ENCODE results near the gene EIF4H. TPM values are rescaled to one million over a fixed set of nuclear protein-coding genes. Genes with fewer than 3 reads are reported as not detected.
A peak's percentile ranks its signal among the peaks of the same experiment; 100 is the strongest.
"Not testable (repeated sequence)": the region's sequence is repeated elsewhere in the genome, so short reads cannot be mapped to it uniquely, and the experiment has no call there.

EIF4H gene
- total RNA-seq, 1 donor from 2014 or later, result 159 TPM

DNA sequence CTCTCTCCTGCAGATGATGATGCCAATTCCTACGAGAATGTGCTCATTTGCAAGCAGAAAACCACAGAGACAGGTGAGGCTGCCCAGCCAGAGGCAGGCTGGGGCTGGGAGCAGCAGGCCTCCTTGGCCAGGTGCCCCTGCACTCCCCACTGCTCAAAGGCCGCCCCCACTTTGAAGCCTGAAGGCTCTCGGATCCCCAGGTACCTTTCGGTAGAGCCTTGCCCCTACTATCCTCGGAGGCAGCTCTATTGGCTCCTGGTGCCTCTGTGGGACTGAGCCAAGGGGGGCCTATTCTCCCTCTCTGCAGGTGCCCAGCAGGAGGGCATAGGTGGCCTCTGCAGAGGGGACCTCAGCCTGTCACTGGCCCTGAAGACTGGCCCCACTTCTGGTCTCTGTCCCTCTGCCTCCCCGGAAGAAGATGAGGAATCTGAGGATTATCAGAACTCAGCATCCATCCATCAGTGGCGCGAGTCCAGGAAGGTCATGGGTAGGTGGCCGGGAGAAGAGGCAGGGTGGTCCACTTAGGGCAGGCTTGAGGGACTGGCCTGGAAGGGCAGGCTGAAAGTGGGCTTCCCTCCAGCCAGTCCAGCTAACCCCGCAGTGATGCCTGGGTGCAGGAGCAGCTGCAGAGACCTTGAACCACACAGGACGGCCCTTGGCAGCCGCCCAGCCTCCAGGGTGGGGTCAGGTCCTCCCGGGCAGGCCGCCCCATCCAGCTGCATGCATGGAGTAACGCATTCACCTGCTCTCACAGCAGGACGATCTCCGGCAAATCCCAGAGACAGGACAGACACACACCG lies 49.8 kb downstream of the EIF4H start:
- peaks cover 3% of the 10 kb centered on the region for H3K36me3 ChIP-seq
- no peak for DNase-seq
- no peak overlapping the region for H3K4me3 ChIP-seq
- H3K4me1 ChIP-seq, result no peaks in the 10 kb centered on the region
- H3K27me3 ChIP-seq (ENCODE audit: low read depth), result no peaks in the 10 kb centered on the region
- H3K9me3 ChIP-seq (replicated peaks), result no peaks in the 10 kb centered on the region
- intact Hi-C loops (cut with micrococcal nuclease), result no loop called here
- H3K27ac ChIP-seq (replicated peaks), result no peak overlapping the region
- TF ChIP-seq, protein P1, sequence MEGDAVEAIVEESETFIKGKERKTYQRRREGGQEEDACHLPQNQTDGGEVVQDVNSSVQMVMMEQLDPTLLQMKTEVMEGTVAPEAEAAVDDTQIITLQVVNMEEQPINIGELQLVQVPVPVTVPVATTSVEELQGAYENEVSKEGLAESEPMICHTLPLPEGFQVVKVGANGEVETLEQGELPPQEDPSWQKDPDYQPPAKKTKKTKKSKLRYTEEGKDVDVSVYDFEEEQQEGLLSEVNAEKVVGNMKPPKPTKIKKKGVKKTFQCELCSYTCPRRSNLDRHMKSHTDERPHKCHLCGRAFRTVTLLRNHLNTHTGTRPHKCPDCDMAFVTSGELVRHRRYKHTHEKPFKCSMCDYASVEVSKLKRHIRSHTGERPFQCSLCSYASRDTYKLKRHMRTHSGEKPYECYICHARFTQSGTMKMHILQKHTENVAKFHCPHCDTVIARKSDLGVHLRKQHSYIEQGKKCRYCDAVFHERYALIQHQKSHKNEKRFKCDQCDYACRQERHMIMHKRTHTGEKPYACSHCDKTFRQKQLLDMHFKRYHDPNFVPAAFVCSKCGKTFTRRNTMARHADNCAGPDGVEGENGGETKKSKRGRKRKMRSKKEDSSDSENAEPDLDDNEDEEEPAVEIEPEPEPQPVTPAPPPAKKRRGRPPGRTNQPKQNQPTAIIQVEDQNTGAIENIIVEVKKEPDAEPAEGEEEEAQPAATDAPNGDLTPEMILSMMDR (IDR thresholded peaks at IDR 0.05; ENCODE audit: borderline replicate concordance), result no peak

GRCh38 chr7:74224511-74224832 lies 50.3 kb downstream of the EIF4H start:
- H3K27ac ChIP-seq (replicated peaks), result no peak overlapping the region
- TF ChIP-seq, protein P1 (IDR thresholded peaks at IDR 0.05; ENCODE audit: borderline replicate concordance), result no peak
- no peak for DNase-seq
- H3K27me3 ChIP-seq (ENCODE audit: low read depth), result no peaks in the 10 kb centered on the region
- no peaks in the 10 kb centered on the region for H3K4me1 ChIP-seq
- intact Hi-C loops (cut with micrococcal nuclease), result no loop called here
- H3K36me3 ChIP-seq, result peaks cover 3% of the 10 kb centered on the region
- H3K9me3 ChIP-seq (replicated peaks), result no peaks in the 10 kb centered on the region
- no peak overlapping the region for H3K4me3 ChIP-seq

DNA sequence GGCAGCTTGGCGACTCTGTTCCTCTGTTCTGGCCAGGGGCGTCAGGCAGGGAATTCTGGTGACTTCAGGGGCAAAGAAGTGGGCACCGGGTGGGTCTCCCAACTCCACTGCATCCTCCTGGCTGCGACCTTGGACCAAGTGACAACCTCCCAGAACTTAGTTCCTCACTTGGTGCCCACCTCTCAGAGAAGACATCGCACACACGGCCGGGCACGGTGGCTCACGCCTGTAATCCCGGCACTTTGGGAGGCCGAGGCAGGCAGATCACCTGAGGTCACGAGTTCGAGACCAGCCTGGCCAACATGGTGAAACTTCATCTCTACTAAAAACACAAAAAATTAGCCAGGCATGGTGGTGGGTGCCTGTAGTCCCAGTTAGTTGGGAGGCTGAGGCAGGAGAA lies 50.8 kb downstream of the EIF4H start:
- intact Hi-C loops (cut with micrococcal nuclease); H3K36me3 ChIP-seq; H3K4me1 ChIP-seq; H3K9me3 ChIP-seq (replicated peaks); H3K27ac ChIP-seq (replicated peaks); H3K4me3 ChIP-seq; H3K27me3 ChIP-seq (ENCODE audit: low read depth); DNase-seq: not testable (repeated sequence)

GRCh38 chr7:74225400-74225799 lies 51.2 kb downstream of the EIF4H start:
- Histone ChIP-seq H3K27me3 (ENCODE audit: low read depth) (no peaks in the 10 kb centered on the region), H3K9me3 (replicated peaks) (no peaks in the 10 kb centered on the region), H3K4me3 (no peak overlapping the region), H3K4me1 (no peaks in the 10 kb centered on the region), H3K27ac (replicated peaks) (no peak overlapping the region), H3K36me3 (peaks cover 9% of the 10 kb centered on the region)
- TF ChIP-seq, protein P1 (IDR thresholded peaks at IDR 0.05; ENCODE audit: borderline replicate concordance), result no peak
- DNase-seq, result no peak
- intact Hi-C loops (cut with micrococcal nuclease), result no loop called here

DNA sequence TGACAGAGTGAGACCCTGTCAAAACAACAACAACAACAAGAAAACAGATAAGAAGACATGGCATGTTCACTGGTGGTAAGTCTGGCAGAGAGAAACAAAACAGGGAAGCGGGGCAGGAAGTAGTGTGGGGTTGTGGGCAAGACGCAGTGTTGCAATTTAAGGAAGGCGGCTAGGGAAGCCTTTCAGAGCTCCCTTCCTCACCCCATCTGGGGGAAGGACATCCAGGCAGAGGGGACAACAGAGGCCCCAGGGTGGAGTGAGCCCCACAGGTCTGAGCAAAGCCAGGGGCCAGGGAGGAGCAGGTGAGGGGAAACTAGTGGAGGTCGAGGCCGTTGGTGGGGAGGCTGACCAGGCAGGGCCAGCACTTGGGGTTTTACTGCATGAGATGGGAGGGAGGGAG lies 52.5 kb downstream of the EIF4H start:
- Histone ChIP-seq H3K4me1 (no peaks in the 10 kb centered on the region), H3K36me3 (peaks cover 20% of the 10 kb centered on the region), H3K9me3 (replicated peaks) (no peaks in the 10 kb centered on the region), H3K27me3 (ENCODE audit: low read depth) (no peaks in the 10 kb centered on the region), H3K27ac (replicated peaks) (peak overlapping the region; percentile 11), H3K4me3 (no peak overlapping the region)
- intact Hi-C loops (cut with micrococcal nuclease), result no loop called here
- TF ChIP-seq, protein P1 (IDR thresholded peaks at IDR 0.05; ENCODE audit: borderline replicate concordance), result no peak
- DNase-seq, result no peak
